Kidney epithelial cell (primary cell): ENCODE results near the gene PYY. TPM values are rescaled to one million over a fixed set of nuclear protein-coding genes. Genes with fewer than 3 reads are reported as not detected.
"Not testable (repeated sequence)": the region's sequence is repeated elsewhere in the genome, so short reads cannot be mapped to it uniquely, and the experiment has no call there.

ENCODE experiments used
- DNase-seq: peaks from one replicate; pipeline ENCODE4 v3.0.0-alpha.2; 2010; ENCODE audit warnings: low read depth
- H3K27me3 ChIP-seq: 2 replicates; pipeline ENCODE4 v1.6.0; 2011; ENCODE audit warnings: low read length; ENCODE audit not compliant: control insufficient read depth, insufficient read depth
- H3K36me3 ChIP-seq: 2 replicates; pipeline ENCODE4 v1.5.1; 2011; ENCODE audit warnings: low read length; ENCODE audit not compliant: control insufficient read depth, insufficient read depth
- H3K4me3 ChIP-seq: 2 replicates; pipeline ENCODE4 v1.5.1; 2011; ENCODE audit warnings: low read depth, mild to moderate bottlenecking, control low read depth, low read length
- total RNA-seq: library from RNA; depleted of rRNA; stranded (reverse); fragments of >200 nt; gene quantifications from 2 replicates; pipeline ENCODE4 v1.2.3, GENCODE V29; 2015
- TF ChIP-seq, protein P1 (sequence below): IDR thresholded peaks from 2 replicates; pipeline ENCODE4 v1.5.1; 2011; ENCODE audit warnings: mild to moderate bottlenecking, moderate library complexity, low read length, control low read depth, inconsistent platforms; ENCODE audit not compliant: insufficient read depth, poor library complexity, severe bottlenecking

PYY gene
- total RNA-seq, 1 donor from 2014 or later, result not detected

DNA sequence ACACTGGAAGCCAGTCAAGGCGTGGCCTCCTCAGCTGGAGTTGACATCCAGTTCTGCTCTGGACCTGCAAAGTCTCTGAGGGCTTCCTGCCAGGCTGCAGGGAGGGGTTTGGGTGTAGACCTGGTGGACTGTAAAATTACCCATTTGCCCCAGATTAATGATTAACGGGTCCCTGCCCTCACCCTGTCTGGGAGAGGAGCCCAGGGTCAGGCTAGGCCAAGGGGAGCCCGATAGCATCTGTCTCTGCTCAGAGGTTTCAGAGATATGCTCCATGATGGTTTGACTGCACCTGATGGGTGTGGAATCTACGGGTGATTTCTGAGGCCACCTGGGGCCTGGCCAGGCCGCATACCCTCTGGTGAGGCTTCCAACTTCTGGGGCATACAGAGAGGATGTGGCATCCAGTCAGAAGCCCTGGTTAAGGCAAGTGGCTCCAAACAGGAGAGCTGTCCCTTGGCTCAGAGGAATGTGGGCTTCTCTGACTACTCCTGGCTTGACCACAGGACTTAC lies 22.6 kb downstream of the PYY start:
- TF ChIP-seq, protein P1, sequence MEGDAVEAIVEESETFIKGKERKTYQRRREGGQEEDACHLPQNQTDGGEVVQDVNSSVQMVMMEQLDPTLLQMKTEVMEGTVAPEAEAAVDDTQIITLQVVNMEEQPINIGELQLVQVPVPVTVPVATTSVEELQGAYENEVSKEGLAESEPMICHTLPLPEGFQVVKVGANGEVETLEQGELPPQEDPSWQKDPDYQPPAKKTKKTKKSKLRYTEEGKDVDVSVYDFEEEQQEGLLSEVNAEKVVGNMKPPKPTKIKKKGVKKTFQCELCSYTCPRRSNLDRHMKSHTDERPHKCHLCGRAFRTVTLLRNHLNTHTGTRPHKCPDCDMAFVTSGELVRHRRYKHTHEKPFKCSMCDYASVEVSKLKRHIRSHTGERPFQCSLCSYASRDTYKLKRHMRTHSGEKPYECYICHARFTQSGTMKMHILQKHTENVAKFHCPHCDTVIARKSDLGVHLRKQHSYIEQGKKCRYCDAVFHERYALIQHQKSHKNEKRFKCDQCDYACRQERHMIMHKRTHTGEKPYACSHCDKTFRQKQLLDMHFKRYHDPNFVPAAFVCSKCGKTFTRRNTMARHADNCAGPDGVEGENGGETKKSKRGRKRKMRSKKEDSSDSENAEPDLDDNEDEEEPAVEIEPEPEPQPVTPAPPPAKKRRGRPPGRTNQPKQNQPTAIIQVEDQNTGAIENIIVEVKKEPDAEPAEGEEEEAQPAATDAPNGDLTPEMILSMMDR, result no peak
- no peak for DNase-seq
- Histone ChIP-seq H3K4me3 (no peak overlapping the region), H3K27me3 (peaks cover 7% of the 10 kb centered on the region), H3K36me3 (no peaks in the 10 kb centered on the region)

GRCh38 chr17:43928609-43929008 lies 25.1 kb downstream of the PYY start:
- Histone ChIP-seq H3K36me3 (no peaks in the 10 kb centered on the region), H3K4me3 (no peak overlapping the region), H3K27me3 (peaks cover 20% of the 10 kb centered on the region)
- TF ChIP-seq, protein P1, result no peak
- no peak for DNase-seq

DNA sequence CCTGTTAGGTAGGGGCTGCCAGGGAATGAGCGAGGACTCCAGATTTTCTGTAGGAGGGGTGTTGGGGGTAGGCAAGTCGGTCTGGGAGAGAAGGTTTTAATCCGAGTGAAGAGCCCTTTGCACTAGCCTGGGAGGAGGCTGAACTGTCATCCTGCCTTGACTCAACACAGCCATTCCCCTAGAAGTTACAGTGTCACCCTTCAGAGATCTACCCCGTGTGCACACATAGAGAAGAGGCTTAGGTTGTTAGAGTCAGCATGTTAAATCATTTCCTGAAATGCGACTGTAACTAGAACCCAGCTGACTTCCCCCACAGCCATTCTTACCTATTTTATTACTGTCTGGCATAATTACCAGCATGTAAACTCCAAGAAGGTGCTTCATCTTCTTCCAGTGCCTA lies 25.8 kb downstream of the PYY start:
- not testable (repeated sequence) for H3K4me3 ChIP-seq, H3K36me3 ChIP-seq, DNase-seq
- H3K27me3 ChIP-seq, result peaks cover 20% of the 10 kb centered on the region

GRCh38 chr17:43927060-43927864 lies 26.5 kb downstream of the PYY start:
- no peaks in the 10 kb centered on the region for H3K36me3 ChIP-seq
- H3K4me3 ChIP-seq, result no peak overlapping the region
- no peak for DNase-seq
- TF ChIP-seq, protein P1, result no peak
- H3K27me3 ChIP-seq, result peaks cover 20% of the 10 kb centered on the region

DNA sequence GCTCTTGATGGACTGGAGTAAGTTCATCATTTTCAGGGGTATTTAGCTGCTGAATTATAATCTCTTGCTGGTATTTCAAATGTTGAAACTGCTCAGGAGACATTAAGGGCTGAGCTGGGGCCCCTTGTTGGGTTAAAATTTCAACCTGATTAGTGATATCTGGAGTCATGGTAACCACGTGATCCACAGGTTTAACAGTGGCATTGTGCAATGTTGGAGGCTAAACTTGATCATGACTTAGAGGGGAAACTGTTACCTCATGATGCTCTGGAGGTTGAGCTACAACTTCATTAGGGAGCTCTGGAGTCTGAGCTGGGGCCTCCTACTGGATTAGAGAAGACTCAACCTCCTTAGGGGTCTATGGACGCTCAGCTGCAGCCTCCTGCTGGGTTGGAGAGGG lies 29.2 kb downstream of the PYY start:
- DNase-seq, result no peak
- Histone ChIP-seq H3K4me3 (no peak overlapping the region), H3K36me3 (no peaks in the 10 kb centered on the region), H3K27me3 (peaks cover 20% of the 10 kb centered on the region)
- TF ChIP-seq, protein P1, result no peak

DNA sequence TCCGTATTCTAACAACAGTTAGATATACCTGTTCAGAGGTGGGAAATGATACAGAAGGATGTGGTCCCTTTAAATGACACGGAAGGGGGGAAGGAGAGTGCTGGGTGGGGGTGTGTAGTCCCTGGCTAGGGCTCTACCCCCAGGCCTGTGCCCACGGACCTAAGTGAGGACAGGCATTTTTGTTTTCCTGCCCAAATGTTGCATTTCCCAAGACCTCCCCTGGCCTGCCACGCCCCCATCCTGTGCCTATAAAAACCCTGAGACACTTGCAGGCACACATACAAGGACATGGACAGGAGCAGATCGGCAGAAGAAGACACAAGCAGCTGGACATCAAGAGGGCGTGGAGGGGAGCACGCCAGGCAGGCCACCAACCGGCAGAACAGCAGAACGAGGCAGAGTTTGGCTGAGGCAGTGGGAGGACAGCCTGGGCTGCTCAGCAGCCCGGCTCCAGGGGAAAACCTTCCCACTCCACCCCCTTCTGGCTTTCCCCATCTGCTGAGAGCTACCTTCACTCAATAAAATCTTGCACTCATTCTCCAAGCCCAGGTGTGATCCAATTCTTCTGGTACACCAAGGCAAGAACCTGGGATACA lies 33.1 kb downstream of the PYY start:
- H3K4me3 ChIP-seq, result no peak overlapping the region
- no peaks in the 10 kb centered on the region for H3K36me3 ChIP-seq
- TF ChIP-seq, protein P1, result no peak
- DNase-seq, result no peak
- H3K27me3 ChIP-seq, result peaks cover 27% of the 10 kb centered on the region
